ENCODE measurements around the gene ARHGDIB.

GRCh38 chr12:14975457-14975856 lies 14.1 kb upstream of the ARHGDIB start:
- TF ChIP-seq EZH2phosphoT487 (IDR thresholded peaks at IDR 0.05) (no peak), CTCF (IDR thresholded peaks at IDR 0.05) (no peak)

All from neural progenitor cell (in vitro differentiated cells).